Measurements from ENCODE around the gene GALC. TPM values are rescaled to one million over a fixed set of nuclear protein-coding genes. Genes with fewer than 3 reads are reported as not detected.

The GALC gene
- 11.5 and 15.4 TPM in 2 replicates for total RNA-seq

DNA sequence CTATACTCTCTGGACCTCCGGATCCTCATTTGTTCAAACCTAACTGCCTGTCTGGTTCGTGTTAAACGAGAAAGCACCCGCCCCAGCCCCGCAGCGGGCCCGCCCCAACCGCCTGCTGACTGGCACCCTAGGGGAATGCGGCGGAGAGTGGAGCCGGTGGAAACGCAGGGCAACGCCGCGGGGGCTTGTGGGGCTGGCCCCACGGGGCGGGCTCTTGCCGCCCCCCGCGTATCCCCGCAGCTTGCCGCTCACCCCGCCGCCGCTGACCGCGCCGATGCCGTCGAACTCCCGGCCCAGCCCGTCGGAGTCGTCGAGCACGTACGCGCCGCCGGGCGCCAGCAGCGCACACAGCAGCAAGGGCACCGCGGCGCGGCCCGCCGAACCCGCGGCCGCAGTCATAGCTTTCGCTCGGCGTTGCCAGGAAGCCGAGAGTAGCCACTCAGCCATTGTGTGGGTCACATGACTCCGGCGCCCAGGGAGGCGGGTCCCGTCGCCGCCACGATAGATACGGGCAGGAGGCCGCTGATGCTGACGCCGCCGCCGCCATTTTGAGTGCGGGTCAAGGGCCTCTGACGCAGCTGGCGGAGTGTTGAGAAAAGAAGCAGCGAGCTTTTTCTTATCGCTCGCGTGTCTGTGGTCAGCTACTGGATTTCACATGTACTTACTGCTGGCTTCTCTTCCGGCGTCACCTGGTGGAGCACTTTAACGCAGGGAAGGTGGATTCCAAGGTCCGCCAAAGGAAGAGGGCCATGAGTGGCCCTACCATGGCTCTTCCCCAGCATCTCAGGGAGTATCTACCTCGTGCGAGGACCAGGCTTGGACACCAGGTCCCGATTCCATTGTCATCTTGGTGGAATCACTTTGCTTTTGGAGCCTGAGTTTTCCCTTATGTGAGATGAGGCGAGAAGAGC is at the start of gene GALC:
GALC (minus strand) TSS at position 465 of the 911 bp plus-strand sequence; CDS start at position 447, 18 bp downstream.

DNA sequence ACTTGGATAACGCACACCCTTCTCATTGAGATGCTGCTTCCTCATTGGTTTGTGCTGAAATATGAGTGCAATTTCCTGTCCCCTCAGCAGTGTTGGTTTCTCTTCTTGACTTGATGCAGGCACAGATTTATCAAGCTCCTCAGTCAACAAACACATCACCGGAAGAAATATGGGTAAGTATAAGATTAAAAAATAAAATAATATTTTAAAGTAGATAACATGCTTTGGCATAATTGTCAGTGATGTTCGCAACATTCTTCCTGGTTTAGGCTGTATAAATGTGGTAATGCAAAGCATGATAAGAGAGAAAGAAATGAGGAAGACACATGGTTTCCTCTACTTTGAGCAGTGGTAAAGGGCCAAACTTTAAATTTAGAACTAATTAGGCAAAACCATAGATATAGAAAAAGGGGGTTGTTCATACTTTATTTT is 12.1 kb upstream of the GALC start, which contains the start of gene GPR65:
GPR65 (plus strand) TSS at position 86 of the 432 bp plus-strand sequence. CDS start 5,713 bp downstream, outside the sequence.

Small RNA genes lying within 50 kb of the gene (small RNA-seq; reads per million reads assigned to genes)
- gene RNU6-835P: not detected

Other genes with a start within 250 kb of the GALC start
- under 0.01 TPM in 1 of 2 replicates, not detected in the other for gene GPR65, start 12.0 kb upstream of the GALC start, total RNA-seq